ENCODE measurements around the gene ZNF473. TPM values are rescaled to one million over a fixed set of nuclear protein-coding genes. Genes with fewer than 3 reads are reported as not detected.

Gene ZNF473
- total and polyA plus RNA-seq, 2 donors (not counting 1 experiment from before 2014, with no cell fraction given), result 5.5 to 9.8 TPM

DNA sequence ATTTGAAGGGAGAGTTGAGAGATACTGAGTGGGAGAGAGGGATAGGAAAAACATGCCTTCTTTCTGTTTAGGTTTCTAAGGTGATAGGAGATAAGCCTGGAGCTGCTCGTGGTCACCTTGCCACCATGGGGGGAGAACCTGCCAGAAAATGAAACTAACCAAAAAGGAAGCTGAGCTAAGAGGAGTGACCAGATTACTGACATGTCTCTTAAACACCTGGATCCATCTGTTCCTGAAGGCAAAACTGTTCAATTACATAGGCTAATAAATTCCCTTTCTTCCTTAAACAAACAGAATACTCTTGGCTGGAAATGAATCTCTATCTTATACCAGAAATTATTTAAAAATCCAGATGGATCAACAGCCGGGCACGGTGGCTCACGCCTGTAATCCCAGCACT is 27.3 kb downstream of the ZNF473 start:
- Histone ChIP-seq H3K4me3 (ENCODE audit: control extremely low read depth in 1 of 5, extremely low read depth in 1 of 5, insufficient read depth in 1 of 5, low read depth in 2 of 5, low read length in 4 of 5) (no peak overlapping the region), H3K27me3 (replicated peaks in 1 of 4; ENCODE audit: control extremely low read depth in 1 of 4, control insufficient read depth in 3 of 4, insufficient read depth in 4 of 4, low read length in 3 of 4) (peaks cover 0 to 6% (median 0%) of the 10 kb centered on the region in 4 experiments), H3K79me2 (ENCODE audit: control insufficient read depth, insufficient read depth, low read length) (no peaks in the 10 kb centered on the region), H3K36me3 (replicated peaks in 1 of 2; ENCODE audit: control extremely low read depth in 1 of 2, control insufficient read depth in 1 of 2, extremely low read depth in 1 of 2, insufficient read depth in 2 of 2, low read length in 1 of 2) (no peaks in the 10 kb centered on the region), H3K4me1 (ENCODE audit: control insufficient read depth in 2 of 2, insufficient read depth in 2 of 2, low read length in 2 of 2) (peaks cover 5 to 17% of the 10 kb centered on the region in 2 donors), H3K27ac (ENCODE audit: low read length in 2 of 2) (no peak overlapping the region), H3K9ac (ENCODE audit: low read length) (no peak overlapping the region), H3K4me2 (replicated peaks; ENCODE audit: low read depth, low read length, poor library complexity, severe bottlenecking) (no peak overlapping the region), H4K20me1 (ENCODE audit: control insufficient read depth, insufficient read depth, low read length, poor library complexity, severe bottlenecking) (no peaks in the 10 kb centered on the region), H2AFZ (ENCODE audit: insufficient read depth, low read depth, low read length, poor library complexity, severe bottlenecking) (no peak overlapping the region), H3K9me3 (ENCODE audit: control extremely low read depth in 1 of 3, control insufficient read depth in 2 of 3, insufficient read depth in 1 of 3, low read length in 2 of 3) (peaks cover 0 to 26% (median under 1%) of the 10 kb centered on the region in 3 donors)
- peaks cover 2% of the 10 kb centered on the region for H3K9me3 Mint-ChIP-seq (ENCODE audit: insufficient read depth)
- DNase-seq, result no peak
- H3K4me1 Mint-ChIP-seq, result peaks cover 15% of the 10 kb centered on the region
- no peak for TF ChIP-seq EZH2 (IDR thresholded peaks at IDR 0.05; ENCODE audit: borderline replicate concordance, insufficient read depth, low read depth, low read length, poor library complexity, severe bottlenecking)
- TF ChIP-seq, protein P1, sequence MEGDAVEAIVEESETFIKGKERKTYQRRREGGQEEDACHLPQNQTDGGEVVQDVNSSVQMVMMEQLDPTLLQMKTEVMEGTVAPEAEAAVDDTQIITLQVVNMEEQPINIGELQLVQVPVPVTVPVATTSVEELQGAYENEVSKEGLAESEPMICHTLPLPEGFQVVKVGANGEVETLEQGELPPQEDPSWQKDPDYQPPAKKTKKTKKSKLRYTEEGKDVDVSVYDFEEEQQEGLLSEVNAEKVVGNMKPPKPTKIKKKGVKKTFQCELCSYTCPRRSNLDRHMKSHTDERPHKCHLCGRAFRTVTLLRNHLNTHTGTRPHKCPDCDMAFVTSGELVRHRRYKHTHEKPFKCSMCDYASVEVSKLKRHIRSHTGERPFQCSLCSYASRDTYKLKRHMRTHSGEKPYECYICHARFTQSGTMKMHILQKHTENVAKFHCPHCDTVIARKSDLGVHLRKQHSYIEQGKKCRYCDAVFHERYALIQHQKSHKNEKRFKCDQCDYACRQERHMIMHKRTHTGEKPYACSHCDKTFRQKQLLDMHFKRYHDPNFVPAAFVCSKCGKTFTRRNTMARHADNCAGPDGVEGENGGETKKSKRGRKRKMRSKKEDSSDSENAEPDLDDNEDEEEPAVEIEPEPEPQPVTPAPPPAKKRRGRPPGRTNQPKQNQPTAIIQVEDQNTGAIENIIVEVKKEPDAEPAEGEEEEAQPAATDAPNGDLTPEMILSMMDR (IDR thresholded peaks at IDR 0.05), result no peak
- H3K27me3 Mint-ChIP-seq, result peaks cover 9% of the 10 kb centered on the region
- no peak overlapping the region for H3K4me3 Mint-ChIP-seq
- no peak overlapping the region for H3K27ac Mint-ChIP-seq
- no CpG with 5 or more reads among the region's 4 CpGs for WGBS (ENCODE audit: insufficient coverage)
- POLR2A ChIA-PET, result no interaction called here
- intact Hi-C loops (cut with micrococcal nuclease), result no loop called here
- CTCF ChIA-PET, result no interaction called here
- ATAC-seq (ENCODE audit: low read depth), result no peak

GRCh38 chr19:50058425-50058824 is 32.6 kb downstream of the ZNF473 start:
- Mint-ChIP-seq H3K4me3 (no peak overlapping the region), H3K27ac (no peak overlapping the region), H3K4me1 (no peaks in the 10 kb centered on the region), H3K9me3 (ENCODE audit: insufficient read depth) (peaks cover 2% of the 10 kb centered on the region), H3K27me3 (peaks cover 9% of the 10 kb centered on the region)
- no peak overlapping the region for H3K4me3 ChIP-seq (ENCODE audit: control extremely low read depth in 1 of 5, extremely low read depth in 1 of 5, insufficient read depth in 1 of 5, low read depth in 2 of 5, low read length in 4 of 5)
- no peak overlapping the region for H3K9ac ChIP-seq (ENCODE audit: low read length)
- H3K4me1 ChIP-seq (ENCODE audit: control insufficient read depth in 2 of 2, insufficient read depth in 2 of 2, low read length in 2 of 2), result no peaks in the 10 kb centered on the region
- peaks cover 1 to 36% (median 22%) of the 10 kb centered on the region in 3 donors for H3K9me3 ChIP-seq (ENCODE audit: control extremely low read depth in 1 of 3, control insufficient read depth in 2 of 3, insufficient read depth in 1 of 3, low read length in 2 of 3)
- ATAC-seq (ENCODE audit: low read depth) (no peak), DNase-seq (no peak)
- H3K27ac ChIP-seq (ENCODE audit: low read length in 2 of 2), result no peak overlapping the region
- no peak overlapping the region for H2AFZ ChIP-seq (ENCODE audit: insufficient read depth, low read depth, low read length, poor library complexity, severe bottlenecking)
- no peak overlapping the region for H3K4me2 ChIP-seq (replicated peaks; ENCODE audit: low read depth, low read length, poor library complexity, severe bottlenecking)
- no peaks in the 10 kb centered on the region for H3K36me3 ChIP-seq (replicated peaks in 1 of 2; ENCODE audit: control extremely low read depth in 1 of 2, control insufficient read depth in 1 of 2, extremely low read depth in 1 of 2, insufficient read depth in 2 of 2, low read length in 1 of 2)
- H3K27me3 ChIP-seq (replicated peaks in 1 of 4; ENCODE audit: control extremely low read depth in 1 of 4, control insufficient read depth in 3 of 4, insufficient read depth in 4 of 4, low read length in 3 of 4), result no peaks in the 10 kb centered on the region
- H3K79me2 ChIP-seq (ENCODE audit: control insufficient read depth, insufficient read depth, low read length), result no peaks in the 10 kb centered on the region
- no peaks in the 10 kb centered on the region for H4K20me1 ChIP-seq (ENCODE audit: control insufficient read depth, insufficient read depth, low read length, poor library complexity, severe bottlenecking)
- intact Hi-C loops (cut with micrococcal nuclease), result no loop called here
- CTCF ChIA-PET, result interaction anchor here (0.9 kb wide), 1 partner anchor 12 kb away, joined by 3 read pairs; no protein-coding TSS in a partner anchor
- no CpG with 5 or more reads among the region's 2 CpGs for WGBS (ENCODE audit: insufficient coverage)
- TF ChIP-seq EZH2 (IDR thresholded peaks at IDR 0.05; ENCODE audit: borderline replicate concordance, insufficient read depth, low read depth, low read length, poor library complexity, severe bottlenecking), result no peak
- TF ChIP-seq, protein P1 (IDR thresholded peaks at IDR 0.05), result no peak
- POLR2A ChIA-PET, result no interaction called here

Measured in B cell (primary cell).